Endothelial cell of umbilical vein (primary cell): Measurements from ENCODE around the gene CCNYL1. TPM values are rescaled to one million over a fixed set of nuclear protein-coding genes. Genes with fewer than 3 reads are reported as not detected.

Experiments
- BruUV-seq: library from RNA; stranded (reverse); fragments of 400-500 nt; replicated peaks from 2 replicates; lab custom pipeline; 2021; lab: Mats Ljungman, UMichigan
- CTCF ChIA-PET: fragments of 300-600, 350-600 bp; sonication (Branson Sonifier 250); formaldehyde crosslinking; loops from one replicate; lab custom pipeline; 2021; ENCODE audit warnings: antibody characterized with exemption, inconsistent platforms; lab: Charles Lee
- POLR2A ChIA-PET: fragments of 300-600, 350-600 bp; sonication (Branson Sonifier 250); formaldehyde crosslinking; loops from one replicate; lab custom pipeline; 2021; ENCODE audit warnings: antibody characterized with exemption, inconsistent platforms; lab: Charles Lee
- DNase-seq: peaks from one replicate; pipeline ENCODE4 v3.0.0-alpha.2; 2011; ENCODE audit warnings: low read depth, low spot score
- FAIRE-seq: peaks from 2 replicates; lab custom pipeline; 2011; peaks lifted over from hg19 to GRCh38; lab: Jason Lieb, UNC
- H2AFZ ChIP-seq: 2 replicates; pipeline ENCODE4 v1.6.0; 2012; ENCODE audit warnings: low read depth, low read length, control low read depth, inconsistent platforms
- H3K27ac ChIP-seq: 2 replicates; pipeline ENCODE4 v1.5.1; 2011; ENCODE audit warnings: low read depth, mild to moderate bottlenecking, control low read depth, low read length, moderate library complexity; ENCODE audit not compliant: insufficient read depth
- H3K27me3 ChIP-seq, 2 experiments: 2 replicates each; pipeline versions ENCODE4 v1.6.0 to v1.6.1; 2011; ENCODE audit warnings: low read length in 2 of 2, mixed read lengths in 1 of 2; ENCODE audit not compliant: control insufficient read depth in 2 of 2, insufficient read depth in 2 of 2
- H3K36me3 ChIP-seq, 2 experiments: 2 replicates in 1 of 2; 3 replicates in 1 of 2; pipeline ENCODE4 v1.5.1; 2011; ENCODE audit warnings: low read length in 2 of 2, mild to moderate bottlenecking in 1 of 2, moderate library complexity in 1 of 2; ENCODE audit not compliant: control insufficient read depth in 2 of 2, insufficient read depth in 2 of 2; ENCODE audit errors: extremely low read depth in 1 of 2
- H3K4me1 ChIP-seq: 3 replicates; pipeline ENCODE4 v1.5.1; 2011; ENCODE audit warnings: mild to moderate bottlenecking, low read length; ENCODE audit not compliant: control insufficient read depth, insufficient read depth; ENCODE audit errors: extremely low read depth
- H3K4me2 ChIP-seq: 2 replicates; pipeline ENCODE4 v1.6.1; 2011; ENCODE audit warnings: low read length, control low read depth, mixed read lengths; ENCODE audit not compliant: insufficient read depth
- H3K4me3 ChIP-seq, 3 experiments: fragments of 200-600 bp in 1 of 3; sonication (generic), shearing (Covaris generic) in 1 of 3; replicated peaks in 1 of 3; 2 replicates each; pipeline ENCODE4 v1.5.1; 2011 to 2016; ENCODE audit warnings: control low read depth in 3 of 3, low read length in 3 of 3, mild to moderate bottlenecking in 2 of 3, inconsistent platforms in 1 of 3, low read depth in 1 of 3, moderate library complexity in 1 of 3; ENCODE audit not compliant: insufficient read depth in 1 of 3
- H3K79me2 ChIP-seq: 2 replicates; pipeline ENCODE4 v1.6.0; 2012; ENCODE audit warnings: low read length, inconsistent platforms; ENCODE audit not compliant: control insufficient read depth, insufficient read depth
- H3K9ac ChIP-seq: replicated peaks from 2 replicates; pipeline ENCODE3; 2011; ENCODE audit warnings: low read length, control low read depth; ENCODE audit not compliant: insufficient read depth; ENCODE audit errors: extremely low read depth
- H3K9me1 ChIP-seq: replicated peaks from 3 replicates; pipeline ENCODE4 v1.6.0; 2011; ENCODE audit warnings: mild to moderate bottlenecking, low read length; ENCODE audit not compliant: control insufficient read depth, insufficient read depth; ENCODE audit errors: extremely low read depth
- H3K9me3 ChIP-seq: replicated peaks from 2 replicates; pipeline ENCODE4 v1.5.1; 2012; ENCODE audit warnings: low read length, inconsistent platforms; ENCODE audit not compliant: control insufficient read depth, insufficient read depth
- H4K20me1 ChIP-seq: replicated peaks from 2 replicates; pipeline ENCODE3; 2011; ENCODE audit warnings: mild to moderate bottlenecking, low read length; ENCODE audit not compliant: control insufficient read depth, insufficient read depth; ENCODE audit errors: extremely low read depth
- EZH2 ChIP-seq: IDR thresholded peaks from 2 replicates; pipeline ENCODE4 v1.6.1; 2012; ENCODE audit warnings: borderline replicate concordance, low read depth, mild to moderate bottlenecking, moderate library complexity, low read length, inconsistent platforms; ENCODE audit not compliant: severe bottlenecking
- FOS ChIP-seq: IDR thresholded peaks from 2 replicates; pipeline ENCODE4 v1.6.1; 2011; ENCODE audit warnings: mild to moderate bottlenecking, low read length, moderate library complexity, borderline replicate concordance; ENCODE audit not compliant: insufficient read depth
- GATA2 ChIP-seq: IDR thresholded peaks from 2 replicates; pipeline ENCODE4 v1.7.0; 2011; ENCODE audit warnings: low read depth, mild to moderate bottlenecking, moderate library complexity, mixed read lengths, low read length; ENCODE audit not compliant: insufficient read length, insufficient read depth
- JUN ChIP-seq: IDR thresholded peaks from 2 replicates; pipeline ENCODE4 v1.6.1; 2011; ENCODE audit warnings: borderline replicate concordance, low read depth; ENCODE audit not compliant: insufficient read length, insufficient read depth
- MAX ChIP-seq: IDR thresholded peaks from 2 replicates; pipeline ENCODE4 v1.6.1; 2011; ENCODE audit not compliant: insufficient read depth, insufficient read length
- MYC ChIP-seq: IDR thresholded peaks from one replicate; pipeline ENCODE4 v1.6.1; 2011; ENCODE audit warnings: mild to moderate bottlenecking, low read depth, low read length
- POLR2A ChIP-seq: IDR thresholded peaks from 2 replicates; pipeline ENCODE4 v1.6.1; 2012; ENCODE audit warnings: low read depth, mild to moderate bottlenecking, control low read depth, low read length
- POLR2AphosphoS5 ChIP-seq: IDR thresholded peaks from 2 replicates; pipeline ENCODE4 v1.6.1; 2012; ENCODE audit warnings: low read depth, mild to moderate bottlenecking, control low read depth, low read length, moderate library complexity; ENCODE audit not compliant: insufficient read depth
- dilution Hi-C: fragments of 300-500 bp; cut with MboI; formaldehyde crosslinking; loops from one replicate; pipeline ENCODE4 v1.15.0; 2019; ENCODE audit warnings: low sequenced_read_pairs; ENCODE audit not compliant: extremely low pct_ligation_motif_present
- intact Hi-C: fragments of 100-400 bp; cut with micrococcal nuclease; formaldehyde crosslinking; loops from one replicate; pipeline ENCODE4 v1.10.0; 2022
- polyA plus RNA-seq, 4 experiments: library from polyadenylated mRNA; depleted of rRNA in 3 of 4; stranded (reverse) in 3 of 4; unstranded in 1 of 4; fragments of >200 nt; gene quantifications; 2 replicates each; pipeline versions ENCODE4 v1.2.1 to v1.2.3, GENCODE V29; 2011 to 2012; ENCODE audit warnings: missing spikeins in 1 of 4
- total RNA-seq: library from RNA; stranded (reverse); gene quantifications from 2 replicates; pipeline ENCODE4 v1.2.3, GENCODE V29; 2021
- TF ChIP-seq, protein P1 (sequence below), 2 donors: IDR thresholded peaks; 1 replicate in 1 of 2; 2 replicates in 1 of 2; pipeline ENCODE4 v1.5.1; 2011; ENCODE audit warnings: low read length in 2 of 2, mild to moderate bottlenecking in 2 of 2, moderate library complexity in 2 of 2, control low read depth in 1 of 2, inconsistent platforms in 1 of 2, low read depth in 1 of 2; ENCODE audit not compliant: insufficient read depth in 1 of 2; ENCODE audit errors: extremely low read depth in 1 of 2

Gene CCNYL1
- total and polyA plus RNA-seq, 2 donors (not counting 3 experiments of a cell fraction or from before 2014, with no cell fraction given) = 15.2 to 49.3 TPM

- TF ChIP-seq FOS (no peak), POLR2A (no peak), MAX (no peak), POLR2AphosphoS5 (no peak), GATA2 (no peak), EZH2 (no peak), MYC (no peak), JUN (no peak)
- TF ChIP-seq, protein P1, sequence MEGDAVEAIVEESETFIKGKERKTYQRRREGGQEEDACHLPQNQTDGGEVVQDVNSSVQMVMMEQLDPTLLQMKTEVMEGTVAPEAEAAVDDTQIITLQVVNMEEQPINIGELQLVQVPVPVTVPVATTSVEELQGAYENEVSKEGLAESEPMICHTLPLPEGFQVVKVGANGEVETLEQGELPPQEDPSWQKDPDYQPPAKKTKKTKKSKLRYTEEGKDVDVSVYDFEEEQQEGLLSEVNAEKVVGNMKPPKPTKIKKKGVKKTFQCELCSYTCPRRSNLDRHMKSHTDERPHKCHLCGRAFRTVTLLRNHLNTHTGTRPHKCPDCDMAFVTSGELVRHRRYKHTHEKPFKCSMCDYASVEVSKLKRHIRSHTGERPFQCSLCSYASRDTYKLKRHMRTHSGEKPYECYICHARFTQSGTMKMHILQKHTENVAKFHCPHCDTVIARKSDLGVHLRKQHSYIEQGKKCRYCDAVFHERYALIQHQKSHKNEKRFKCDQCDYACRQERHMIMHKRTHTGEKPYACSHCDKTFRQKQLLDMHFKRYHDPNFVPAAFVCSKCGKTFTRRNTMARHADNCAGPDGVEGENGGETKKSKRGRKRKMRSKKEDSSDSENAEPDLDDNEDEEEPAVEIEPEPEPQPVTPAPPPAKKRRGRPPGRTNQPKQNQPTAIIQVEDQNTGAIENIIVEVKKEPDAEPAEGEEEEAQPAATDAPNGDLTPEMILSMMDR (IDR thresholded peaks at IDR 0.05; ENCODE audit: extremely low read depth in 1 of 2, insufficient read depth in 1 of 2, low read depth in 1 of 2, low read length in 2 of 2) = no peak
- Histone ChIP-seq H4K20me1 (no peaks in the 10 kb centered on the region), H3K27me3 (no peaks in the 10 kb centered on the region), H2AFZ (no peak overlapping the region), H3K4me1 (peaks cover 16% of the 10 kb centered on the region), H3K36me3 (no peaks in the 10 kb centered on the region), H3K9ac (no peak overlapping the region), H3K4me3 (no peak overlapping the region), H3K9me1 (no peaks in the 10 kb centered on the region), H3K27ac (no peak overlapping the region), H3K79me2 (no peaks in the 10 kb centered on the region), H3K9me3 (no peaks in the 10 kb centered on the region), H3K4me2 (no peak overlapping the region)
- no TSS peak for BruUV-seq
- no peak for DNase-seq
- dilution Hi-C loops = no loop called here
- POLR2A ChIA-PET = interaction anchor here (0.7 kb wide), 1 partner anchor 268 kb away, joined by 10 read pairs; no protein-coding TSS in a partner anchor
- no peak for FAIRE-seq
- intact Hi-C loops = loop anchor here (10.0 kb wide), 1 partner anchor 489 kb away; the partner anchor contains the start of gene IDH1
- CTCF ChIA-PET = interaction anchor here (1.0 to 5.5 kb wide), 7 partner anchors 9 to 298 kb away, joined by 3 to 54 read pairs (median 4); partner anchors contain the start of gene PLEKHM3
Observed at GRCh38 chr2:207766041-207766551, 54.7 kb downstream of the CCNYL1 start.
